GM13977 (cell line): ENCODE measurements around the gene ARL16.

Source experiments
- DNase-seq: peaks from one replicate; pipeline ENCODE4 v3.0.0; 2012; ENCODE audit warnings: low spot score
- CTCF ChIP-seq: IDR thresholded peaks from 2 replicates; pipeline ENCODE4 v1.5.1; 2012; ENCODE audit warnings: mild to moderate bottlenecking, control low read depth; ENCODE audit not compliant: insufficient read depth; ENCODE audit errors: extremely low read depth, missing control alignments
- in situ Hi-C: fragments of 300-500 bp; cut with MboI; formaldehyde crosslinking; loops from one replicate; pipeline ENCODE4 v1.12.0; 2022; ENCODE audit warnings: low sequenced_read_pairs, low pct_unique_long_range_greater_than_20kb, mixed read lengths, inconsistent platforms; ENCODE audit not compliant: unreplicated experiment

The ARL16 gene

GRCh38 chr17:81712468-81713003 is 28.9 kb upstream of the ARL16 start:
- in situ Hi-C loops: no loop called here
- DNase-seq: peak; percentile 72
- peak; percentile 32 for TF ChIP-seq CTCF

GRCh38 chr17:81711814-81712467 is 28.3 kb upstream of the ARL16 start, which contains the start of gene SLC25A10:
SLC25A10 (plus strand) TSS chr17:81712284; CDS start chr17:81712427, 143 bp downstream.
- peak; percentile 97 for DNase-seq
- no peak for TF ChIP-seq CTCF
- in situ Hi-C loops: no loop called here

DNA sequence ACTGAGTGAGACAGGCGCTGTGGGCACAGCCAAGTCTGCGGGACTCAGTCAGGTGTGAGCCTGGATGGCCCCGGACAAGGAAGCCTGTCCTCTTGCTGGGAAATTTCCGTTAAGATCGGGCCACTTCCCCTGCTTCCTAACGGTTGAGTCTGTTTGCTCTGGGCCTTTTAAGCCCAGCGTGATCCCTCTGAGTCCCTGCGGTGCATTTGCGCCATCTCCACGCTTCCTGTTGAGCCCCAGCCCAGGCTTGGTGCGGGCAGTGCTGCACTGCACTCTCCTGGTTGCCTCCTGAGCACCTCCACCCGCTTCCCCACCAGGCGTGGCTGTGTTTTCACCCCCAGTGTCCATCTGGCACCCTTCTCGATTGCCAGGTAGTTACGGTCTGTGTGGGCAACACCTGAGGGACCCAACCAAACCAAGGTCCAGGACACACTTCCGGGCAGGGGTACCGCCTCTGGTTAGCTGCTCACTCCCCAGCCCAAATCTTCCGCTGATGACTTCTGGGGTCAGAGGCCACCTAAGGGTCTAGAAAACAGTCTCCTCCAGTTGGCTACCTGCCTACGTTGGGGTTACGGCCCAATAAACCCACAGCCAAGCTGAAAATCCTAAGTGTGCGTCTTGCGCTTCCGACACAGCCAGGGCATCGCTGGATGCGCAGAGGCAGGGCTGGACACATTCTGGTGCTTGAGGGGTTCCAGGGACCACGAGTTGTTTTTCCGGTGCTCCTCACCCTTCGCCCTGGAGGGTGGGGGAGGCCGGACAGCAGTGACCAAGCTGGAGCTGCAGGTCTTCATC is 27.1 kb upstream of the ARL16 start:
- no peak for DNase-seq
- in situ Hi-C loops: no loop called here
- TF ChIP-seq CTCF: no peak

GRCh38 chr17:81708739-81709185 is 25.2 kb upstream of the ARL16 start:
- in situ Hi-C loops: no loop called here
- DNase-seq: no peak
- TF ChIP-seq CTCF: no peak

- DNase-seq: no peak
Measured at GRCh38 chr17:81707725-81708646, 24.4 kb upstream of the ARL16 start.

More at GRCh38 chr17:81707725-81708646, 24.4 kb upstream of the ARL16 start:
- no peak for TF ChIP-seq CTCF
- in situ Hi-C loops: no loop called here
